NCI-H1694 treated with DMSO at 0.1 percent for 48 hours (cell line): Measurements from ENCODE around the gene SLC30A4.

Source experiments
- DNase-seq: peaks from one replicate; lab custom pipeline; 2025; lab: John Stamatoyannopoulos, UW

Gene SLC30A4

DNA sequence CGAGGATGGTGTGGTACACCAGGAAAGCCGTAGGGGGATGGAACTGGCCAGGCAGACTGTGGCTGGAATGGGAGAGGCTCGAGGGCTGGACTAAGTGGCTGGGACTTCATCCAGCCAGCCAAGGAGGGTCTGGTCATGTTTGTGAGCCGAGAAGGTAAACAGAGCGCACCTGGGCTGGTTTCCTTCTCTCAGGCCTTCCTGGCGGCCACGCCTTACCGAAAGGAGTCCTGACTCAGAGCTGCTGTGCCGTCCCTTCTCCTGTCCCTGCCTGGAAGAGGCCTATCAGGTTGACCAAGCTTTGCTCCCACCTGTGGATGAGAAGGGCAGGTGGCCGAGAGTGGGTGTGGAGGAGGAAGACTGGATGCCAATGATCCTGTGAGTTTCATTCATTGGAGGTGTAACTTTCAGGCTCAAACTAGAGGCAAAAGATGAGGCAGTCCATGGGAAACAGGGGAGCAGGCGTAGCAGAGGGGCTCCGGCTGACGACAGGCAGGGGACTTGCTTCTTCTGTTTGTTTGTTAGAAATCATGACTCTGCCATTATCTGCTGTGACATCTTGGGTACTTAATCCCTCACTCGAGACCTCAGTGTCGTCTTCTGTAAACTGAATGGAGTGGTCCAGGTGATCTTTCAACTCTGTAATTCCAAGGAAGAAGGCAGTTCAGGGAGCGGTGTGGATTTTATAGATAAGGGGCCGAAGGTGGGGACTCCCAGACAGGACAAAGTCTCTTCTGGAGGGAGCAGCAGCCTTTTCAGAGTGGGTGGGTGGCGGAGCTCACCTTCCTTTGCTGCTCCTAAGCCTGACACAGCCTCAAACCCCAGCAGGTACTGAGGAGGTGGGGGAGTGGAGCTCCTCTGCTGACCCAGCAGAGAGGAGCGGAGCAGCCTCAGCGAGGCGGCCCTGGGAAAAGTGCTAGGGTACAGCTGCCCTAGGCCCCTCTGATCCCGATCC lies 72.4 kb downstream of the SLC30A4 start:
- DNase-seq: no peak

- no peak for DNase-seq
These were observed 73.2 kb downstream of the SLC30A4 start for GRCh38 chr15:45449395-45449794.

DNA sequence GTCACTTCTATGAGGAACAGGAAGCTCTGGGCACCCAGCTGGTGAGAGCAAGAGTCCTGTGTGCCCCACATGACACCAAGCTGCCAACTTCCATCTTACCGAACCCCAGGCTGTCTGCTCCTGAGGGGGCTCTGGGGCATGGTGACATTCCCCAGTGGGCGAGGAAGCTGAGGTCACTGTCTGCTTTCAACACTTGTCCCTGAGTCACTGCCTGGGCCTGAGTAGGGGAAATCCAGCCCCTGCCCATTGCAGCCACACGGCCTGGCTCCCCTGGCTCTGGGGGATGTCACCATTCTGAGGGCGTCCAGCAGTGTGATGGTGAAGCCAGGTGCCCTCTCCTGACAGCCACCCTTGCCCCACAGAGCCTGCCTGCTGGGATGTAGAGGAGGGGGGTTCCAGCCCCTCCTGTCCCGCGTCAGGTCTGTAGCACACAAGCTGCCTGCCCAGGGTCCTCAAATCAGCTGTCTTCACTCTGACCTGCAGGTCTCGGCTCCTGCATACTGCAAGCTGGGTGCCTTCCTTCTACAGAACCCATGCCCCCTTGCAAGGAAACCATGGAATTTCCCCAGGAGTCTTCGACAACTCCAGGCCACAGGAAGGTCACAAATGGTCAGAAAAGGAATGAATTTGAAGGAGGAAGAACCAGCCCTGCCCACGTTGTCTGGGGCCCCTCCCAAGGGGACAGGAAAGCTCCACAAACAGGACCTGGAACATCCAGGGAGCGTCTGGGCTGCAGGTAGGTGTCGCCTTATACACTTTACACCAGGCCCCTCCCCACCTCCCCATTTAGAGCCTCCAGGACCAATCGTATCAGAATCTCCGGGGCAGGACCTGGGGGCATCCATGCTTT lies 74.3 kb downstream of the SLC30A4 start:
- no peak for DNase-seq

GRCh38 chr15:45443645-45444044 lies 78.9 kb downstream of the SLC30A4 start:
- no peak for DNase-seq

- DNase-seq: no peak
These were observed 79.9 kb downstream of the SLC30A4 start for GRCh38 chr15:45442507-45443135.

GRCh38 chr15:45441686-45442085 lies 80.9 kb downstream of the SLC30A4 start:
- DNase-seq: no peak

DNA sequence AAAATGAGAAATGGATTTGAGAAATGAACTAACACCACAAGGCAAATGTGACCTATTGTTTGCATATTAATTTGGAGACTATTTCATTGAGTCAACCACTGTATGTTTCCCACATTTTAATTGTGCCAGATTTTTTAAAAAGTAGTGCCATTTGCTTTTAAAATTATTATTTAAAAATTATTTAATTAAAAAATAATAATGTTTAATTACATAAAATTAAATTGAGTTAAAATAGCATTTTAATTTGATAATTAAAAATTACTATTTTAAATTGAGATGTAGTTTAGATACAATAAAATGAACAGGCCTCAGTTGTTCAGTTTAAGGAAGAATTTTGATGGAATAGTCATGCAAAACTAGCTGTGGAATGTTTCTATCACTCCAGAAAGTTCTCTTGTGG lies 81.5 kb downstream of the SLC30A4 start:
- no peak for DNase-seq

GRCh38 chr15:45439521-45440260 lies 82.9 kb downstream of the SLC30A4 start:
- no peak for DNase-seq

GRCh38 chr15:45435124-45435903 lies 87.2 kb downstream of the SLC30A4 start:
- DNase-seq: no peak

DNA sequence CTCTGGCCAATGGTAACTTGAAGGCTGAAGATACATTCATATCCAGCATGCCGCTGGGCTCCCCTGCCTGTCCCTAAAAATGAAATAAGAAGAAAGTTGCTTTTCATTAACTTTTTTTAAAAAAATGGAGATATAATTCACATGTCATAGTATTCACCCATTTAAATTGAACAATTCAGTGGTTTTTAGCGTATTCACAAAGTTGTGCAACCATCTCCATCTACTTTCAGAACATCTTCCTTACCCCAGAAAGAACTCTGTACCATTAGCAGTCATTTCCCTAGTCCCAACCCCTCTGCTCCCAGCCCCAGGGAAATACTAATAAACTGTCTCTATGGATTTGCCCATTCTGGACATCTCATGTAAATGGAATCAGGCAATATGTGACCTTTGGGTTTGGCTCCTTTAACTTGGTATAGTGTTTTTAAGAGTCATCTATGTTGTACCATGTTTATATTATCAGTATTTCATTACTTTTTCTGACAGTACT lies 88.4 kb downstream of the SLC30A4 start:
- no peak for DNase-seq

- DNase-seq: no peak
These were observed 91.0 kb downstream of the SLC30A4 start for GRCh38 chr15:45431511-45431910.

DNA sequence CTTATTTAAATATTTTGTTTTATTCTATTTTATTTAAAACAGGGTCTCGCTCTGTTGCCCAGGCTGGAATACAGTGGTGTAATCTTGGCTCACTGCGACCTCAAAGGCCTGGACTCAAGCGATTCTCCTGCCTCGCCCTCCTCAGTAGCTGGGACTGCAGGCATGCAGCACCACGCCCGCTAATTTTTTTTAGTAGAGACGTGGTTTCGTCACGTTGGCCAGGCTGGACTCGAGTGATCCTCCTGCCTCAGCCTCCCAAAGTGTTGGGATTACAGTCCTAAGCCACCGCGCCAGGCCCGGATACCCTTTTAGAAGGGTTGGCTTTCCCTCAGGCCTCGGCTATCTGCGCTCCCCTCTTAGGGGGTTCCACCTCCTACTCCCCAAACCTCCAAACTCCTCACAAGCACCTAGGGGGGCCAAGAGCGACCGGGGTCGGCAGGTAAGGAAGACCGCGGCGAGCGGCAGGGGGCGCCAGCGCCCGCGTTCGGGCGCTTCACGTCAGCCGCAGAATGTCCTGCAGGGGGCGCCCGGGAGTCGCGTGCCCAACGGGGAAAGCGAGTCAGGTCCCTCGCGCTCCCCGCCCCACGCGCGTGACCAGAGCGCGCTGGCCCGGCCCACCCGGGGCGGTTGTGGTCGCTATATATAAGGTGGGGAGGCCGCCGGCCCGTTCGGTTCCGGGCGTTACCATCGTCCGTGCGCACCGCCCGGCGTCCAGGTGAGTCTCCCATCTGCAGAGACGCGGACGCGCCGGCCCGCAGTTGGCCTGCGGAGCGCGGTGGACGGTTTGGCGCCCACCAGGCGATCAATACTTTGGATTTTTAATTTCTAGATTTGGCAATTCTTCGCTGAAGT lies 92.4 kb downstream of the SLC30A4 start:
- DNase-seq: no peak
